ENCODE results near the gene SRP9.
A peak's percentile ranks its signal among the peaks of the same experiment; 100 is the strongest.

- peak in 1 of 2 experiments; percentile 53; a peak in 1 of 4 replicates for TF ChIP-seq EP300 (IDR thresholded peaks at IDR 0.05; ENCODE audit: borderline replicate concordance in 1 of 2, low read depth in 1 of 2, low read length in 1 of 2)
- no peak for TF ChIP-seq CTCF (IDR thresholded peaks at IDR 0.05)
- TF ChIP-seq YY1 (IDR thresholded peaks at IDR 0.05; ENCODE audit: low read depth), result no peak
- no peak; the same call in 1 of the 2 replicates for TF ChIP-seq GABPA (IDR thresholded peaks at IDR 0.05; ENCODE audit: low read depth)
- no peak for TF ChIP-seq USF2 (IDR thresholded peaks at IDR 0.05; ENCODE audit: borderline replicate concordance, low read depth, low read length)
- TF ChIP-seq NRF1 (IDR thresholded peaks at IDR 0.05; ENCODE audit: low read depth, low read length), result no peak
- no peak for TF ChIP-seq RFX5 (IDR thresholded peaks at IDR 0.05; ENCODE audit: low read length)
- TF ChIP-seq REST (IDR thresholded peaks at IDR 0.05; ENCODE audit: low read depth, low read length), result 0 out of 2 replicates have a peak, but pooled peaks have one; percentile 8
These were observed 13.7 kb upstream of the SRP9 start for GRCh38 chr1:225763716-225764548.

Measured in SK-N-SH (cell line).